K562 (cell line): ENCODE results near the gene TLE6. TPM values are rescaled to one million over a fixed set of nuclear protein-coding genes. Genes with fewer than 3 reads are reported as not detected.

Experiments used
- ARID3B ChIP-seq: fragments of 250-450 bp; sonication (Bioruptor Pico); IDR thresholded peaks from 2 replicates; pipeline ENCODE4 v1.4.0; 2020; ENCODE audit warnings: borderline replicate concordance
- CBX5 ChIP-seq: IDR thresholded peaks from 2 replicates; pipeline ENCODE4 v1.6.1; 2014; ENCODE audit warnings: low read depth, borderline replicate concordance
- E2F3 ChIP-seq: fragments of 250-450 bp; sonication (Bioruptor Pico); IDR thresholded peaks from 2 replicates; pipeline ENCODE4 v1.4.0; 2020; ENCODE audit warnings: mild to moderate bottlenecking
- ERF ChIP-seq: fragments of 450-650 bp; formaldehyde crosslinking; IDR thresholded peaks from 2 replicates; pipeline ENCODE4 v1.4.0; 2020; ENCODE audit warnings: mild to moderate bottlenecking, mixed read lengths
- ID3 ChIP-seq, 2 experiments: fragments of 250-450 bp in 1 of 2; fragments of 450-650 bp in 1 of 2; sonication (Bioruptor Pico) in 1 of 2; IDR thresholded peaks; 2 replicates each; pipeline versions ENCODE4 v1.6.1 to v1.8.0; 2016 to 2021; ENCODE audit warnings: mild to moderate bottlenecking in 2 of 2, moderate library complexity in 2 of 2, missing compliant biosample characterization in 1 of 2, missing genetic modification characterization in 1 of 2
- MTA3 ChIP-seq: fragments of 450-650 bp; formaldehyde crosslinking; IDR thresholded peaks from 2 replicates; pipeline ENCODE4 v1.6.1; 2017; ENCODE audit warnings: mild to moderate bottlenecking, borderline replicate concordance
- PHB2 ChIP-seq: fragments of 450-650 bp; IDR thresholded peaks from 2 replicates; pipeline ENCODE4 v1.6.1; 2017; ENCODE audit warnings: low read depth
- SOX6 ChIP-seq: fragments of 450-650 bp; IDR thresholded peaks from 2 replicates; pipeline ENCODE4 v1.6.1; 2014; ENCODE audit warnings: mild to moderate bottlenecking
- TARDBP ChIP-seq: fragments of 450-650 bp; IDR thresholded peaks from 2 replicates; pipeline ENCODE4 v1.6.1; 2016
- UBTF ChIP-seq, 2 experiments: IDR thresholded peaks; 2 replicates each; pipeline ENCODE4 v1.6.1; 2012; ENCODE audit warnings: improper control_type of control experiment in 2 of 2, low read depth in 2 of 2, low read length in 2 of 2, borderline replicate concordance in 1 of 2
- ZBTB7A ChIP-seq: IDR thresholded peaks from 2 replicates; pipeline ENCODE4 v1.6.1; 2011; ENCODE audit warnings: low read depth, mild to moderate bottlenecking, low read length, moderate library complexity, borderline replicate concordance; ENCODE audit not compliant: control insufficient read depth
- ZMIZ1 ChIP-seq, 2 experiments: fragments of 150-350 bp in 1 of 2; IDR thresholded peaks; 2 replicates each; pipeline ENCODE4 v1.6.1; 2012 to 2016; ENCODE audit warnings: low read depth in 2 of 2, low read length in 2 of 2, mild to moderate bottlenecking in 1 of 2, moderate library complexity in 1 of 2
- ZNF311 ChIP-seq: fragments of 250-450 bp; sonication (Bioruptor Pico); IDR thresholded peaks from 2 replicates; pipeline ENCODE4 v1.4.0; 2020; ENCODE audit warnings: mild to moderate bottlenecking, moderate library complexity
- polyA plus RNA-seq, 8 experiments: library from polyadenylated mRNA; depleted of rRNA in 4 of 8; stranded (reverse) in 5 of 8; unstranded in 3 of 8; fragments of >200 nt; fragmentation: Nextera tagmentation in 2 of 8; fragmentation: Illumina TruSeq in 1 of 8; extraction: Ambion mirVana in 2 of 8; extraction: Trizol in 1 of 8; gene quantifications; 2 replicates each; pipeline versions ENCODE4 v1.2.1 to v1.2.3, GENCODE V29; 2011 to 2014; ENCODE audit warnings: inconsistent platforms in 1 of 8, missing spikeins in 1 of 8
- total RNA-seq, 7 experiments: library from RNA; depleted of rRNA in 6 of 7; stranded (reverse); fragments of >200 nt in 6 of 7; fragmentation: Illumina TruSeq in 2 of 7; extraction: Trizol in 2 of 7; gene quantifications; 2 replicates each; pipeline versions ENCODE4 v1.2.1 to v1.2.3, GENCODE V29; 2011 to 2021; ENCODE audit warnings: low replicate concordance in 1 of 7
- TF ChIP-seq, protein P1 (sequence below): sonication (generic); formaldehyde crosslinking; IDR thresholded peaks from 2 replicates; pipeline ENCODE4 v1.9.0; 2022; ENCODE audit warnings: mild to moderate bottlenecking, missing genetic modification reagents
- TF ChIP-seq, protein P2 (sequence below): fragments of 250-450 bp; sonication (Bioruptor Pico); IDR thresholded peaks from 2 replicates; pipeline ENCODE4 v1.5.1; 2021; ENCODE audit warnings: mild to moderate bottlenecking

Gene TLE6
- total and polyA plus RNA-seq, 9 of the 15 experiments (the other 6 are each of a cell fraction or from before 2014, with no cell fraction given), result 1.1 to 6.1 (median 2.5) TPM

DNA sequence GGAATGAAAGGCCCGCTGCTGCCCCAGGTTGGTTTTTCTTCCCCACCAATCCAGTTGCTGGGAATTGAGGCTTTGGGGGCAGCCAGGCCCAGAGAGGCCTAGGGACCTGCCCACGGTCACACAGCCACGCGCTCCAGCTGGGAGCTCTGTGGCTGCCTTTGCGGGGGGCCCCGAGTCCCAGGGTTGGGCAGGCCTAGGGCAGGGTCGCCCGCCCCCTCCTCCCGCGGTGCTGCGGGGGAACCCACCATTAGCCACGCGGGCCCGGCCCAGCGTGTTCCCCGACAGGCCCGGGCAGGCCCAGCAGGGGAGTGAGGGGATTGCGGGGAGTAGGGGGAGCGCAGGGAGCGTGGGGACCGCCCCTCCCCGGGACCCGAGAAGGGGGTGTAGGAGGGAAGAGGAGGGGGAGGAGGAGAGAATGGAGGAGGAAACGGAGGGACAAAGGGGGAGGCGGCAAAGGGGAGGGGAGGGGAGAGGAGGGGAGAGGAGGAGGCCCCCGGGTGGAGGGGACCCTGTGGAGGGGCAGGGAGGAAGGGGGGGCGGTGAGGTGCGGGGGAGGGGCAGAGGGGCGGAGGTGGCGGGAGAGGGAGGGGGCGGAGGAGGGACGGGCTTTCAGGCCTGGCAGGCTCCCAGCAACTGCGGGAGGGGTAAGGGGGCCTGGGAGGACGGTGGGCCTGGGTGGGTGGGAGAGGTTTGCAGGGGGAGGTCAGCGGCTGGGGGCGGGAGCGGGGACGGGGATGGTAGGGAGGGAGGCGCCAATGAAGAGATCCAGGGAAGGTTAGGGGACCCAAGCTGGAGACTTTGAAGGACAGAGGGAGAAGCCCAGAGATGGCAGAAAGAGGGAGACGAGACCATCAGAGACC is 64.6 kb downstream of the TLE6 start (continued):
- TF ChIP-seq ZMIZ1 (IDR thresholded peaks at IDR 0.05; ENCODE audit: low read depth in 2 of 2, low read length in 2 of 2) (no peak), UBTF (IDR thresholded peaks at IDR 0.05; ENCODE audit: borderline replicate concordance in 1 of 2, low read depth in 2 of 2, low read length in 2 of 2) (no peak), SOX6 (no peak), E2F3 (CRISPR knock-in tag) (no peak), ZNF311 (no peak), PHB2 (no peak), ZBTB7A (0 out of 2 replicates have a peak, but pooled peaks have one; percentile 46), ID3 (CRISPR knock-in tag; IDR thresholded peaks at IDR 0.05) (no peak), ID3 (tag; IDR thresholded peaks at IDR 0.05) (no peak), TARDBP (no peak), CBX5 (no peak), ERF (no peak), MTA3 (no peak), ARID3B (CRISPR knock-in tag) (no peak)
- TF ChIP-seq, protein P1, sequence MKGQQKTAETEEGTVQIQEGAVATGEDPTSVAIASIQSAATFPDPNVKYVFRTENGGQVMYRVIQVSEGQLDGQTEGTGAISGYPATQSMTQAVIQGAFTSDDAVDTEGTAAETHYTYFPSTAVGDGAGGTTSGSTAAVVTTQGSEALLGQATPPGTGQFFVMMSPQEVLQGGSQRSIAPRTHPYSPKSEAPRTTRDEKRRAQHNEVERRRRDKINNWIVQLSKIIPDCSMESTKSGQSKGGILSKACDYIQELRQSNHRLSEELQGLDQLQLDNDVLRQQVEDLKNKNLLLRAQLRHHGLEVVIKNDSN, result no peak
- TF ChIP-seq, protein P2, sequence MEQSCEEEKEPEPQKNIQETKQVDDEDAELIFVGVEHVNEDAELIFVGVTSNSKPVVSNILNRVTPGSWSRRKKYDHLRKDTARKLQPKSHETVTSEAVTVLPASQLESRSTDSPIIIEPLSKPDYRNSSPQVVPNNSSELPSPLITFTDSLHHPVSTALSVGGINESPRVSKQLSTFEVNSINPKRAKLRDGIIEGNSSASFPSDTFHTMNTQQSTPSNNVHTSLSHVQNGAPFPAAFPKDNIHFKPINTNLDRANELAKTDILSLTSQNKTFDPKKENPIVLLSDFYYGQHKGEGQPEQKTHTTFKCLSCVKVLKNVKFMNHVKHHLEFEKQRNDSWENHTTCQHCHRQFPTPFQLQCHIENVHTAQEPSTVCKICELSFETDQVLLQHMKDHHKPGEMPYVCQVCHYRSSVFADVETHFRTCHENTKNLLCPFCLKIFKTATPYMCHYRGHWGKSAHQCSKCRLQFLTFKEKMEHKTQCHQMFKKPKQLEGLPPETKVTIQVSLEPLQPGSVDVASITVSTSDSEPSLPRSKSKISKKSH, result no peak
